ENCODE results near the gene LHFPL2.
"Not testable (repeated sequence)": the region's sequence is repeated elsewhere in the genome, so short reads cannot be mapped to it uniquely, and the experiment has no call there.

The LHFPL2 gene, protein sequence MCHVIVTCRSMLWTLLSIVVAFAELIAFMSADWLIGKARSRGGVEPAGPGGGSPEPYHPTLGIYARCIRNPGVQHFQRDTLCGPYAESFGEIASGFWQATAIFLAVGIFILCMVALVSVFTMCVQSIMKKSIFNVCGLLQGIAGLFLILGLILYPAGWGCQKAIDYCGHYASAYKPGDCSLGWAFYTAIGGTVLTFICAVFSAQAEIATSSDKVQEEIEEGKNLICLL

DNA sequence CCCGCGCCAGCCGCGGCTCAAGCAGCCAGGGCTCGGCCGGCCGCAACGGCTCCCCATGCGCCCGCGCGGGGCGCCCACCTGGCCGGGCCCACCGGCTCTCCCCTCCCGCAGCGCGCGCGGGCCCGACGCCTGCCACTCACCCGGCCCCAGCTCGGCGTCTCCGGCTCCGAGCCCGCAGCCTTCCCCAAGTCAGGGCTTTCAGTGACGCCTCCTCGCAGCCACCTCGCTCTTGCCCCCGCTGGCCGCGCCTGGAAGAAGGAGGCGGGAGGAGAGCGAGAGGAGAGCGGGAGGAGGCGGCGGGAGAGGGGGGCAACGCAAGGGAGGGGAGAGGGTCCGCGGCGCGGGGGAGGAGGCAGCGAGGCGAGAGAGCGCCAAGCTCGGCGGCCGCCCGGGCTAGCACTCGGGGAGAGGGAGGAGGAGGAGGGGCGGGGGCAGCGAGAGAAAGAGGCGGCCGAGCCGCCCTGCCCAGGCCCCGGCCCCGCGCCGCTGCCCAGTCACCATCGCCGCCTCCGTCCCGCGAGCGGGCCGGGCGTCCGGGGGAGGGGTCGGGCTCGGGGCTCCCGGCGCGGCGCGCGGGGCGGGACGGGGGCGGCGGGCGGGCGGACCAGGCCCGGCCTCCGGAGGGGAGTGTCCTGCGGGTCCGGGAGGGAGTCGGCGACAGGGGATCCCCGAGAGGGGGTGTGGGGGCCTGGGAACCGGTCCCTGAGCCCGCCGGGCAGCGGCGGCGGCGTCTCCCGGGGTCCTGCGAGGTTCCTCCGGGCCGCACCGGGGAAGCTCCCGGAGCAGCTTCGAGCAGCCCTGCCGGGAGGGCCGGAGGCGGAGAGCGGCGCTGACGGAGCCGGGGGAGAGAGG lies at the start of gene LHFPL2:
Gene LHFPL2, minus strand, starts transcription at position 414 of the 852 bp plus-strand sequence. CDS start 138,559 bp downstream, outside the sequence.
- peak in 1 of 3 donors; percentile 25 for DNase-seq (ENCODE audit: low read depth in 3 of 3)

DNA sequence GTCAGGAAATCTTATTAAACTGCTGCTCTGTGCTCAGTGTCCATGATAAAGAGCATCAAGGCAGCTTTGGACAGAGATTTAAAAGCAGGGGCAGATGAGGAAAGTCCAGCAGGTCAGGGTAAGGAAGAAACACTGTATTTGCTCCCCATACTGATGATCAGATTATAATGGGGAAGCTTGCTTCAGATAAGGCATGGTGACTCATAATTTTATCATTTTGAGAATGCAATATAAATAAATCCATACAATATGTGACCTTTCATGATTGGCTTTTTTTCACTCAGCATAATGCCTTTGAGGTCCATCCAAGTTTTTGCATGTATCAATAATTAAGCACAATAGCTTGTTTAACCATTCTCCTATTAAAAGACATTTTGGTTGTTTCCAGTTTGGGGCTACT lies 48.1 kb upstream of the LHFPL2 start:
- DNase-seq (ENCODE audit: low read depth in 3 of 3), result no peak

DNA sequence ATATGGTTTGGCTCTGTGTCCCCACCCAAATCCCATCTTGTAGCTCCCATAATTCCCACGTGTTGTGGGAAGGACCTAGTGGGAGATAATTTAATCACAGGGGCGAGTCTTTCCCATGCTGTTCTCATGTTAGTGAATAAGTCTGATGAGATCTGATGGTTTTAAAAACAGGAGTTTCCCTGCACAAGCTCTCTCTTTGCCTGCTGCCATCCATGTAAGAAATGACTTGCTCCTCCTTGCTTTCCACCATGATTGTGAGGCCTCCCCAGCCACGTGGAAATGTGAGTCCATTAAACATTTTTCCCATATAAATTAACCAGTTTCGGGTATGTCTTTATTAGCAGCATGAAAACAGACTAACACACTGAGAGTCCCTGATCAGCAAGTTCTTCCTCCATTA lies 47.5 kb upstream of the LHFPL2 start:
- not testable (repeated sequence) for DNase-seq (ENCODE audit: low read depth in 3 of 3)

DNA sequence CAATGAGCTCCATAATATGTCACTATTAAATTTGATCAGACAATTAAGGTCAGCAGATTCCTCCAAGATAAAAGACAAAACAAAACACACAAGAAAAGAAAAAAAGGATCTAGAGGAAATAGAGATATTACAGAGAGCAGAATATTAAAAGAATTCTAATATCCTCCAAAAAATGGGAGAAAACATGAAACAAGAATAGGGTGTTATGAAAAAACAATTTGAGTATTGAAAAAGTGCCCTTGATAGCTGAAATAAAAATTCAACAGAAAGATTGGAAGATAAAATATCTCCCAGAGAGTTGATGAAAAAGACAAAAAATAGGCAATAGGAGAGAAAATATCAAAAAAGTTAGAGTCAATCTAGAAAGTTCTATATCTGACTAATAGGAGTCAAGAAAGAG lies 44.8 kb upstream of the LHFPL2 start:
- no peak for DNase-seq (ENCODE audit: low read depth in 3 of 3)

DNA sequence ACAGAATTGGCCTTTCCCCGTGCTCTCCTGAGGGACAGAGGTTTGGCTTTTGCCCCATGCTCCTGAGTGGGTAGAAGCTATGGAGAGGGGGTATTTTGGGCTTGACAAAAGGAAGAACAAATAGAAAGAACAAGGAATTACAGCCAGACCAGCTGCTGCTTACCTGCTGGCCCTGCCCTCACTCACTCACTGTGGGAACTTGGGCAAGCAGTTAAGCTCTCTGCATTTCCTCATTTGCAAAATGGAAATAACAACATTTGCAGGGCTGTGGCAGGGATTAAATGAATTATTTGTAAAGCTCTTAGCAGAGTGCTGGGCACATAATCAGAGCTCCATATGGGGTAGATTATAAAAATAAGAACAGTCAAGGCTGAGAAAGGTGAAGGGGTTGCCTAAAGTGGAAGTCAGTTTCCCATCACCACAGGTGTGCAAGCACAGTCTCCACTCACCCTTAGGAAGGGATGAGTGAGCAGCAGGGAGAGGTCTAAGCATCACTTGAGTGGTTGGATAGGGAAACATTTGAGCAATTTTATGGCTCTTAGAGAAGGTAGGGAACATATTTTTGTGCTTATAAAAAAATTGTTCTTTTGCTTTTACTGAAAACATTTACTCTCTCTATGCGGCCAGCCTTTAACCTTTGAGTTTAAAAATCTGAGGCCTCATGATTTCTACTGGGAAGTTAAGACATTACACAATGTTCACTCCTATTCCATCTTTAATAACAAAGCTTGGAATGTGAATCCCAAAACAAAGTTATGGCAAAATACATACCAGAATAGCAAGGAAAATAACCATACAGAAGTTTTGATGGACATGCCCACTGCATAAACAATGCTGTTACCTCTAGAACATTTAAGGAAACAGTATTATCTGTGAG lies 42.8 kb upstream of the LHFPL2 start:
- no peak for DNase-seq (ENCODE audit: low read depth in 3 of 3)

DNA sequence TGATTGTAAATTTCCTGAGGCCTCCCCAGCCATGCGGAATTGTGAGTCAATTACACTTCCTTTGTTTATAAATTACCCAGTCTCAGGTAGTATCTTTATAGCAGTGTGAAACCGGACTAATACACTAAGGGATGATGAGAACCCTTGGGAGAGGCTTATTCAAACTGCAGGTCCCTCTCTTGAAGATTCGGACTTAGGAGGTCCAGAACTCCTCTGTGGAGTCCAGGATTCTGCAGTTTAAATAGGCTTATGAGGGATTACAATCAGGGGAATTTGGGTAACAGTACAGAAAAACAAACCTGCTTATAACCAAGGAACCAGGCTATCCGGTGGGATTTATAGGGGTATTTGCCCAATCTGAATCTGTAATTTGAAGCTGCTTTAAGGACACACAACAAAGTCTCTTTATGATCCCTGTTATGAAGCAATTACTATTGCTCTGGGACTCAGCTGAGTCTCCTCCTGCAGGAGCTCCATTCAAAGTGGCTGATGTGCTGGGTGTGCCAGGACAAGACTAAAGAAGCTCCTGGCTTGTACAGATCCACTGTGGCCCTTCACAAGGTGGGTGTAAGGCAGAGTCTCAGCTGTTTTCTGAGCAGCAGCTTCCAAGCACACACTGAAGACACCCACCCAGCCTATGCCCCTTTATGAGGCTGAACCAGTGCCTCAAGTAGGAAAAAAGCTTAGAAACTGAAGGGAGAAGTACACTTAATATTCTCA lies 41.8 kb upstream of the LHFPL2 start:
- no peak for DNase-seq (ENCODE audit: low read depth in 3 of 3)

DNA sequence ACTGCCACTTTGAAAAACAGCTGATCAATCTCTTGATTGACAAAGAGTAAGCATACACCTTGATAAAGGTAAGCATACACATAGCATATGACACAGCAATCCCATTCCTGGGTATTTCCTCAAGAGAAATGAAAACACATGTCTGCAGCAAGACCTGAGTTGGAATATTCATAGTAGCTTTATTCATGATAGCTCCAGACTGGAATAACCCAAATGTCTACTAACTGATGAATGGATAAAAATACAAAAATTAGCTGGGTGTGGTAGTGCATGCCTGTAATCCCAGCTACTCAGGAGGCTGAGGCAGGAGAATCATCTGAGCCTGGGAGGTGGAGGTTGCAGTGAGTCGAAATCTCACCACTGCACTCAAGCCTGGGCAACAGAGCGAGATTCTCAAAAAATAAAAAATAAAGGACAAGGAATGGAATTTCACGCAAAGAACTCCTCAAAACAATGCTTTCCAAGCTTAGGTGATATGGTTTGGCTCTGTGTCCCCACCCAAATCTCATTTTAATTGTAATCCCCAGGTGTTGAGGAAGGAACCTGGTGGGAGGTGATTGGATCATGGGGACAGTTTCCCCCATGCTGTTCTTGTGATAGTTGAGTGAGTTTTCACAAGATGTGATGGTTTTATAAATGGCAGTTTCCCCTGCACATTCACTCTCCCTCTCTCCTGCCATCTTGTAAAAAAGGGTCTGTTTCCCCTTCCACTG lies 41.1 kb upstream of the LHFPL2 start:
- DNase-seq (ENCODE audit: low read depth in 3 of 3), result no peak

DNA sequence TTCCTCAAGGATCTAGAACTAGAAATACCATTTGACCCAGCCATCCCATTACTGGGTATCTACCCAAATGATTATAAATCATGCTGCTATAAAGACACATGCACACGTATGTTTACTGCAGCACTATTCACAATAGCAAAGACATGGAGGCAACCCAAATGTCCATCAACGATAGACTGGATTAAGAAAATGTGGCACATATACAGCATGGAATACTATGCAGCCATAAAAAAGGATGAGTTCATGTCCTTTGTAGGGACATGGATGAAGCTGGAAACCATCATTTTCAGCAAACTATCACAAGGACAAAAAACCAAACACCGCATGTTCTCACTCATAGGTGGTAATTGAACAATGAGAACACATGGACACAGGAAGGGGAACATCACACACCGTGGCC lies 38.9 kb upstream of the LHFPL2 start:
- not testable (repeated sequence) for DNase-seq (ENCODE audit: low read depth in 3 of 3)

DNA sequence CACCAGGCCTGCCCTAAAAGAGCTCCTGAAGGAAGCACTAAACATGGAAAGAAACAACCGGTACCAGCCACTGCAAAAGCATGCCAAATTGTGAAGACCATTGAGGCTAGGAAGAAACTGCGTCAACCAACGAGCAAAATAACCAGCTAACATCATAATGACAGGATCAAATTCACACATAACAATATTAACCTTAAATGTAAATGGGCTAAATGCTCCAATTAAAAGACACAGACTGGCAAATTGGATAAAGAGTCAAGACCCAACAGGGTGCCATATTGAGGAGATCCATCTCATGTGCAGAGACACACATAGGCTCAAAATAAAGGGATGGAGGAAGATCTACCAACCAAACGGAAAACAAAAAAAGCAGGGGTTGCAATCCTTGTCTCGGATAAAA lies 35.3 kb upstream of the LHFPL2 start:
- DNase-seq (ENCODE audit: low read depth in 3 of 3), result not testable (repeated sequence)

DNA sequence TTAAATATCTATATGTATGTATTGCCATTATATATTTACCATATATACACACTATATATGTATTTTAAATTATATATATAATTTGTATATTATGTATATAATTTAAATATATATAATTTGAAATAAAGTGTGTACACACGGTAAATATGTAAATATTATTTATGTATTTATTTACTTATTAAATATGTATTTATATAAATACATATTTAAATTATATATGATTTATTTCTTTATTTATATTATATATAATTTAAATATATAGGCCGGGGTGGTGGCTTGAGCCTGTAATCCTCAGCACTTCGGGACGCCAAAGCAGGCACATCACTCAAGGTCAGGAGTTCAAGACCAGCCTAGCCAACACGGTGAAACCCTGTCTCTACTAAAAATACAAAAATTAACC lies 31.3 kb upstream of the LHFPL2 start:
- no peak for DNase-seq (ENCODE audit: low read depth in 3 of 3)

DNA sequence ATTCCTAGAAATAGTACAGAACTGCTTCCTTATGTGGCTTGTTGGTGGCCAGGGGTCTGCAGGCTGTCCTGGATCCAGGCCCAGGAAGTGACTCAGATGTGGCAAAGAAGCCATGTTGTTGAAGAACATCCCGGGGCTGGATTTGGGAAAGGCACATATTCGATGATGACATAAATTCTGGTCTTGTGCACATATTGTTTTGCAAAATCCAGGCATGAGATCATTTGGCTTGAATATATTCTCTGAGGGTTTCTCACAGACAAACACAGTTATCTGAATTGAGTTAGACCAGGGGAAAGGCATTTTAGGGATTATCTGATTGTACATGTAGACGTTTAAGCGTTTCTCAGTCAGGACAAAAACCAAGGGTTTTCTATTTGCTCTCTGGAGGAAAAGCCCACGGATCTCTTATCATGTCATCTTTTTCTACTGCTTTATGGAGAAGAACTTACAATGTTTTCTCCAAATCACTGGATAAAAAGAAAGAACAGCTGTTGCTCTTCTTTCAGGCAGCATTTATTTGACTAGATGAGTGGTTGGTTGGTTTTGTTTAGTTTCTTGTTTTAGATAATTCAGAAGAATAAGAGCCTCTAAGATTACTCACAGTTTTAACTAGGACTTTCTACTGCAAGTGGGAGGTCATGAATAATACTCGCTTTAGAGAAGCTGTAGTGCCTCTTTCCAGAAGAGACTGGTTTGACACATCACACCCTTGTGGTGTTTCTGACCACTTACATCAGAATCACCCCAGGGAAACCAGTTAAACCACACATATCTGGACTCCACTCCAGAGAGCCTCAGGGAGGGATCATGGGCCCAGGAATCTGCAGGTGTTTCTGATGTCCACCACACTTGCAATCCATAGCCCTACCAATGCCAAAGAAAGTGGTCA lies 29.5 kb upstream of the LHFPL2 start:
- DNase-seq (ENCODE audit: low read depth in 3 of 3), result no peak

DNA sequence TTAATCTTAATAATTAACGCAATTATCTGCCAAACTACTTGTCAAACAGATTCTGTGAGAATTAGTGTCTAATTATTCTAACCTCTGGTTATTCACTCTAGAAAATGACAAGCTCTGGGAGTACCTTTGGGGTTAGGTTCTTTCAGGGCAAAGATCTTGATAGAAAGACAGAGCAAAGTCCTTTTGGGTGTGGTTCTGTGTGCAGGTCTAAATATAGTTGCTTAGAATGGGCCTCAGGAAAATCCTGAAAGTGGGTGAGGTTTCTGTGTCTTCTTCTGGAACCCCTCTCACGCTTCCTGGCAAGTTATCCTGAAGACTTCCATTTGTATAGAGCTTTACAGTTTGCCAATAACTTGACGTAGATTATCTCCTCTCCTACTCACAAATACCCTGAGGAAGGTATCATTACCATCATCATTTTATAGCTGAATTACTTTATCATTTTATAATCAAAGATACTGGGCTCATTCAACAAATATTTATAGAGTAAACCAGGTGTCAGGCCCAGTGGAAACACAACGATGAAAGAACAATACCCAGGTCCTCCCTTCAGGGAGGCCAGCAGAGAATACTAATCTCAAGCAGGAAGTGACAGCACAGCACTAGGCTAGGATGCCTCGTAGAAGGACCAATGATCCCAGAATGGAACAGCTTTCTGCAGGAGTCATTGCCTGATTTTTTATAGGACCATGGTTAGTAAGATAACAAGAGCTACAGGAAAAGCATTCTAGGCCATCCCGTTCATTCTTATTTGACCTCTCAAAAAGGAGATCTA lies 27.6 kb upstream of the LHFPL2 start:
- DNase-seq (ENCODE audit: low read depth in 3 of 3), result no peak

DNA sequence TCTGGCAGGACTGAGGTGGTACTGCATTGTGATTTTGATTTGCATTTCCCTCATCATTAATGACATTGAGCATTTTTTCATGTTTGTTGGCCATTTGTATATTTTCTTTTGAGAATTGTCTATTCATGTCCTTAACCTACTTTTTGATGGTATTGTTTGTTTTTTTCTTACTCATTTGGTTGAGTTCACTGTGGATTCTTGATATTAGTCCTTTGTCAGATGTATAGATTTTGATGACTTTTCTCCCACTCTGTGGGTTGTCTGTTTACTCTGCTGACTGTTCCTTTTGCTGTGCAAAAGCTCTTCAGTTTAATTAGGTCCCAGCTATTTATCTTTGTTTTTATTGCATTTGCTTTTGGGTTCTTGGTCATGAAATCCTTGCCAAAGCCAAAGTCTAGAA lies 25.3 kb upstream of the LHFPL2 start:
- not testable (repeated sequence) for DNase-seq (ENCODE audit: low read depth in 3 of 3)

DNA sequence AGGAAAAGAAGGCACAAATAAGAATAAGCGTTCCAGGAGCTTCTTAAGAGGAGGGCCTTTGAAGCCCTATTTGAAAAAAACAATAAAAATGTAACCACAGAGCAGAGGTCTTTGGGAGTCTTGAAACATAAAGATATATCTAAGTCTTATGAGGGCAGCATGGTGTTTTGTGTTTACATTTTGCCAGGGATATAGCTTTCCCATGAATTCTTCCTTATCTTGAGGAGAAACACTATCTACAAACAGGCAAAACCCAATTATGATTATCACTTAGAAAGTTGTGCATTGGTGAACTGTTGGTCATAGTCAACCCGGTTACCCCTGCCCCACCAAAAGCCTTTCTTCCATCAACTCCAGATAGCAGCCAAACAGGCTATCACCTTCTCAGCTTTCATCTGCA lies 23.6 kb upstream of the LHFPL2 start:
- no peak for DNase-seq (ENCODE audit: low read depth in 3 of 3)

DNA sequence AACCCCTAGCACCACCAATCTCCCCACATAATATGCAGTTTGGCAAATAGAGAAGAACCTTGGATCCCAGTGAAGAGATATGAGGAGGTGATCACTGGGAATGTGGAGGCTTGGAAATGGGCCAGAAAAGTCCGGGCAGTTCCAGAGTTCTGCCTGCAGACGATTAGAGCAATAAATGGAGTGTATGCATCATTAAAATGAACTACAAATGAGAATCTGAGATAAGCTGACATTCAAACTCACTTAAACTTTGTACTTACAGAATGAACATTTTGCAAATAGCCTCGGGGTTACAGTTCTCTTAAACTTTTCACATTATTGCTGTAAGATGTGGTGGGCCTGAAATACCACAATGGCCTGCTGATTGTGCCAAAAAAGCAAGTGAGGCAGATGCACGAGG lies 23.0 kb upstream of the LHFPL2 start:
- no peak for DNase-seq (ENCODE audit: low read depth in 3 of 3)

DNA sequence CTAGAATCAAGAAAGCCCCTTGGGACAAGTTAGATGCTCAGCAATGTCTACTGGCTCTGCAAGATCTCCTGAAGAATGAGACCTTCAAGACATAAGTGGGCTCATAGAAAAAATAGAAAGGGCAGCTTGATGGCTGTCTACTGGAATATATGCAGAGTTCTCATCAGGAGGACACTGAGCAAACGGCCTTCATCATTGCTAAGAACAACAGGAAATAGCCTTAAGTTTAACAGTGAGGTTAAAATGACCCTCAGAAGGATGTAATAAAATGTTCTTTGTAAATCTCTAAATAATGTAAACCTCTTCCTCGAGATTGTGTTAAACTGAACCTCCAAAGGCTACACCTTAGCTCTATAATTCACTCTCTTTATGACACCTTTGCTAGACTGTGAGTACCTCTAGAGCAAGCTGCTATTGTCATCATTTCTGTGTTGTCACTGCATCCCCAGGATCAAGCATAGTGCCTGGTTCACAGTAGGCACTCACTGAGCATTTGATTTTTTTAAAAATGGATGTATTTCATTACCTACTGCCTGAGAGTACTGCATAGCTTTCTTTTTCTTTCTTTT lies 22.2 kb upstream of the LHFPL2 start:
- no peak for DNase-seq (ENCODE audit: low read depth in 3 of 3)

DNA sequence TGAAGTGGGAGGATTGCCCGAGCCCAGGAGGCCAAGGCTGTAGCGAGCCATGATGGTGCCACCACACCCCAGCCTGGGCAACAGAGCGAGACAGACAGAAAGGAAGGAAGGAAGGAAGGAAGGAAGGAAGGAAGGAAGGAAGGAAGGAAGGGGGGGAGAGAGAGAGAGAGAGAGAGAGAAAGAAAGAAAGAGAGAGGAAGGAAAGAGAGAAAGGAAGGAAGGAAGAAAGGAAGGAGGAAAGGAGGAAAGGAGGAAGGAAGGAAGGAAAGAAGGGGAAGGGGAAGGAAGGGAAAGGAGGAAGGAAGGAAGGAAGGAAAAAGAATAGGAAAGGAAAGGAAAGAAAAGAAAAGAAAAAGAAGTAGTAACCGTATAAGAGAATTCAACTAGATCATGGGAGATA lies 20.8 kb upstream of the LHFPL2 start:
- DNase-seq (ENCODE audit: low read depth in 3 of 3), result no peak

DNA sequence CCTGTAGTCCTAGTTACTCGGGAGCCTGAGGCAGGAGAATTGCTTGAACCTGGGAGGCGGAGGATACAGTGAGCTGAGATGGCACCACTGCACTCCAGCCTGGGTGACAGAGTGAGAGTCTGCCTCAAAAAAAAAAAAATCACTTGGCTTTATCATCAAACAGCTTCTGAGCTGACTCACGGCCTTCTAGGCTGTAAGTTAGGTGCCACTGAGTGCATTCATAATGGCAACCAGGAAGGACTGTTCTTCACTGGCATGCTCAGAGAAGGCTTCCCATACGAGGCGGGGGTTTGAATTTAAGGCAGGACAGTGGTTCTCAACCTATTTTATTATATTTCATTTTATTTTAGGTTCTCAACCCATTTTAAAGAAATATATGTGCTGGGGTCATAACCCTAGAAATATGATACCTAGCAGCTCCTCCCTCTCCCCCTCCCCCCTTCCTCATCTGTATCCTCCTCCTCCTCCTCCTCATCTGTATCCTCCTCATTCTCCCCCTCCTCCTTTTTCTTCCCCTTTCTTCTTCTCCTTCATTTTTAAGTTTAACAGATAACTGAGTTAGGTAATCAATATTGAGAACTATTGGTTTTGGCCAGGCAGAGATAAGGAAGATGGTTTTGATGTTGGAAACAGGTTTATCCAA lies 19.0 kb upstream of the LHFPL2 start:
- DNase-seq (ENCODE audit: low read depth in 3 of 3), result no peak

Measured in stimulated activated CD4-positive, alpha-beta T cell treated with anti-CD3 and anti-CD28 coated beads, TNF-alpha, amount 100 ng/mL, for 48 hours (primary cell).